ENCODE measurements around the gene PTPN14.

DNA sequence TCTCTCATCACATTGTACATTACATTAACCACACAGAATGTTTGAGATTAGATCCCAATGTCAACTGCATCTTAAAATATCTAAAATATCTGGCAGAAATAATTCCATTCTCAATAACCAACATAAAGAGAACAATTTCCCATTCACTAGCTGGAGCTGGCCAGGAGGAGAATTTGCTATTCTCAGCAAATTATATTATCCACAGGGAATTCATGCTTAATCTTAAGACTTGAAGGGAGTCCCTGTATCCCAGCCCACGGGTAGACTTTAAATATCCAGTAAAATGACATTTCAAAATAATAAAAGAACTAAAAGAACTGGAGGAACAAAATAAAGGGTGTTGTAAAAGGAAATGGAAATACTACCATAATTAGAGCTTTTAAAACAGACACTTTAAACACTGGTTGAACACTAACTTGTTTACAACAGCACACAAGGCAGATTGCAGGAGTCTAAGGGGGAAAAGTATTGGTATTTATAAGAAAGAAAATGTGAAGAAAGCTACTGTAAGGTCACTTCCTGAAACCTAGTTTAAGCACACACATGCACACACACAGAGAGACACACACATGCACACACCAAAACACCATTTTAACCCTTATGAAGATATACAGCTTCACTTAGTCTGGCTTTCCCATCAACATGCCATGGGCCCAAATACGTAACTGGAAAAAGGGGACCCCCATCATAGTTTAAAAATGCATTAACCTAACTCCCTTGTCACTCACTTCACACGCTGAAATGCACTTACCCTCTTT is 107.0 kb downstream of the PTPN14 start:
- TF ChIP-seq, protein P1, sequence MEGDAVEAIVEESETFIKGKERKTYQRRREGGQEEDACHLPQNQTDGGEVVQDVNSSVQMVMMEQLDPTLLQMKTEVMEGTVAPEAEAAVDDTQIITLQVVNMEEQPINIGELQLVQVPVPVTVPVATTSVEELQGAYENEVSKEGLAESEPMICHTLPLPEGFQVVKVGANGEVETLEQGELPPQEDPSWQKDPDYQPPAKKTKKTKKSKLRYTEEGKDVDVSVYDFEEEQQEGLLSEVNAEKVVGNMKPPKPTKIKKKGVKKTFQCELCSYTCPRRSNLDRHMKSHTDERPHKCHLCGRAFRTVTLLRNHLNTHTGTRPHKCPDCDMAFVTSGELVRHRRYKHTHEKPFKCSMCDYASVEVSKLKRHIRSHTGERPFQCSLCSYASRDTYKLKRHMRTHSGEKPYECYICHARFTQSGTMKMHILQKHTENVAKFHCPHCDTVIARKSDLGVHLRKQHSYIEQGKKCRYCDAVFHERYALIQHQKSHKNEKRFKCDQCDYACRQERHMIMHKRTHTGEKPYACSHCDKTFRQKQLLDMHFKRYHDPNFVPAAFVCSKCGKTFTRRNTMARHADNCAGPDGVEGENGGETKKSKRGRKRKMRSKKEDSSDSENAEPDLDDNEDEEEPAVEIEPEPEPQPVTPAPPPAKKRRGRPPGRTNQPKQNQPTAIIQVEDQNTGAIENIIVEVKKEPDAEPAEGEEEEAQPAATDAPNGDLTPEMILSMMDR (IDR thresholded peaks at IDR 0.05; ENCODE audit: low read length) = no peak
- no peak for TF ChIP-seq EZH2 (optimal IDR thresholded peaks at IDR 0.05; ENCODE audit: low read depth, low read length)
